Prostate gland (tissue), 2 donors: ENCODE results near the gene PYY.

Source experiments
- POLR2A ChIP-seq: fragments of 450-650 bp; IDR thresholded peaks from one replicate; pipeline ENCODE4 v1.6.1; 2016; ENCODE audit warnings: antibody characterized with exemption, mild to moderate bottlenecking
- POLR2AphosphoS5 ChIP-seq: sonication (generic); formaldehyde crosslinking; IDR thresholded peaks from one replicate; pipeline ENCODE4 v1.6.1; 2017; ENCODE audit warnings: antibody characterized with exemption
- TF ChIP-seq, protein P1 (sequence below), 4 experiments: fragments of 200-600 bp in 2 of 4; fragments of 450-650 bp in 2 of 4; sonication (generic) in 2 of 4; IDR thresholded peaks; 1 replicate in 3 of 4; 2 replicates in 1 of 4; pipeline ENCODE4 v1.5.1; 2016 to 2019; ENCODE audit warnings: antibody characterized with exemption in 4 of 4, mild to moderate bottlenecking in 2 of 4, moderate library complexity in 2 of 4

DNA sequence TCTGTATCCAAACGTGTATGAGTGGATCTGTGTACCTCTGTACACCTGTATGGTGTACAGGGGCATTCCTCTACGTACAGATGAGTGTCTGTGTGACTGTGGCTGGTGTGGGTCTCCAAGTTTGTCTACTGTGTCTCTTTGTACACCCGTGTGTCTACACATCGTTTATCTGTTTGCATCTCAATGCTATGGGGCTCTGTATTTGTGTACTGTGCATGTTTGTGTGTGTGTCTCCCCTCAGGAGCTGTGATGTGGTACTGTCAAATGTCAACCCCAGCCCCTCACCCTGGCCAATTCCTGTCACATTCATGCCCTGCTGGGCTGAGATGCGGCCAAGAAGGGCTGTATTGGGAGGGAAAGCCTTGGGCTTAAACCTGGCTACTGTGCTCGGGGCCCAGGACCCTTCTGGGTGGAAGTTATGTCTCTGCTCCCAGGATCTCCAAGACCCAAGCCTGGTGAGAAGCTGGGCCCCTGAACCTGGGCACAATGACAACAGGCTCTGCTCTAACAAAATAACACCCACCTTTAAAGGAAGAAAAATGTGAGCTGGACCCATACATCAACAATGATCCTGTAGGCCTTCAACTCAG is 47.2 kb upstream of the PYY start:
- TF ChIP-seq POLR2A (no peak), POLR2AphosphoS5 (no peak)
- TF ChIP-seq, protein P1, sequence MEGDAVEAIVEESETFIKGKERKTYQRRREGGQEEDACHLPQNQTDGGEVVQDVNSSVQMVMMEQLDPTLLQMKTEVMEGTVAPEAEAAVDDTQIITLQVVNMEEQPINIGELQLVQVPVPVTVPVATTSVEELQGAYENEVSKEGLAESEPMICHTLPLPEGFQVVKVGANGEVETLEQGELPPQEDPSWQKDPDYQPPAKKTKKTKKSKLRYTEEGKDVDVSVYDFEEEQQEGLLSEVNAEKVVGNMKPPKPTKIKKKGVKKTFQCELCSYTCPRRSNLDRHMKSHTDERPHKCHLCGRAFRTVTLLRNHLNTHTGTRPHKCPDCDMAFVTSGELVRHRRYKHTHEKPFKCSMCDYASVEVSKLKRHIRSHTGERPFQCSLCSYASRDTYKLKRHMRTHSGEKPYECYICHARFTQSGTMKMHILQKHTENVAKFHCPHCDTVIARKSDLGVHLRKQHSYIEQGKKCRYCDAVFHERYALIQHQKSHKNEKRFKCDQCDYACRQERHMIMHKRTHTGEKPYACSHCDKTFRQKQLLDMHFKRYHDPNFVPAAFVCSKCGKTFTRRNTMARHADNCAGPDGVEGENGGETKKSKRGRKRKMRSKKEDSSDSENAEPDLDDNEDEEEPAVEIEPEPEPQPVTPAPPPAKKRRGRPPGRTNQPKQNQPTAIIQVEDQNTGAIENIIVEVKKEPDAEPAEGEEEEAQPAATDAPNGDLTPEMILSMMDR (IDR thresholded peaks at IDR 0.05): no peak
